ENCODE data around the gene TOP2B.

- TF ChIP-seq EZH2 (IDR thresholded peaks at IDR 0.05; ENCODE audit: low read depth, unreplicated experiment), result no peak
- TF ChIP-seq CTCF (conservative IDR thresholded peaks at IDR 0.05; ENCODE audit: low read depth in 2 of 2), result no peak
- no peak for TF ChIP-seq NANOG (IDR thresholded peaks at IDR 0.05; ENCODE audit: borderline replicate concordance)
- TF ChIP-seq, protein P1, sequence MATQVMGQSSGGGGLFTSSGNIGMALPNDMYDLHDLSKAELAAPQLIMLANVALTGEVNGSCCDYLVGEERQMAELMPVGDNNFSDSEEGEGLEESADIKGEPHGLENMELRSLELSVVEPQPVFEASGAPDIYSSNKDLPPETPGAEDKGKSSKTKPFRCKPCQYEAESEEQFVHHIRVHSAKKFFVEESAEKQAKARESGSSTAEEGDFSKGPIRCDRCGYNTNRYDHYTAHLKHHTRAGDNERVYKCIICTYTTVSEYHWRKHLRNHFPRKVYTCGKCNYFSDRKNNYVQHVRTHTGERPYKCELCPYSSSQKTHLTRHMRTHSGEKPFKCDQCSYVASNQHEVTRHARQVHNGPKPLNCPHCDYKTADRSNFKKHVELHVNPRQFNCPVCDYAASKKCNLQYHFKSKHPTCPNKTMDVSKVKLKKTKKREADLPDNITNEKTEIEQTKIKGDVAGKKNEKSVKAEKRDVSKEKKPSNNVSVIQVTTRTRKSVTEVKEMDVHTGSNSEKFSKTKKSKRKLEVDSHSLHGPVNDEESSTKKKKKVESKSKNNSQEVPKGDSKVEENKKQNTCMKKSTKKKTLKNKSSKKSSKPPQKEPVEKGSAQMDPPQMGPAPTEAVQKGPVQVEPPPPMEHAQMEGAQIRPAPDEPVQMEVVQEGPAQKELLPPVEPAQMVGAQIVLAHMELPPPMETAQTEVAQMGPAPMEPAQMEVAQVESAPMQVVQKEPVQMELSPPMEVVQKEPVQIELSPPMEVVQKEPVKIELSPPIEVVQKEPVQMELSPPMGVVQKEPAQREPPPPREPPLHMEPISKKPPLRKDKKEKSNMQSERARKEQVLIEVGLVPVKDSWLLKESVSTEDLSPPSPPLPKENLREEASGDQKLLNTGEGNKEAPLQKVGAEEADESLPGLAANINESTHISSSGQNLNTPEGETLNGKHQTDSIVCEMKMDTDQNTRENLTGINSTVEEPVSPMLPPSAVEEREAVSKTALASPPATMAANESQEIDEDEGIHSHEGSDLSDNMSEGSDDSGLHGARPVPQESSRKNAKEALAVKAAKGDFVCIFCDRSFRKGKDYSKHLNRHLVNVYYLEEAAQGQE (IDR thresholded peaks at IDR 0.05; ENCODE audit: unreplicated experiment), result no peak
- no peak for TF ChIP-seq POLR2AphosphoS5 (IDR thresholded peaks at IDR 0.05; ENCODE audit: low read depth)
- no peak for TF ChIP-seq JUNB (IDR thresholded peaks at IDR 0.05; ENCODE audit: unreplicated experiment)
- TF ChIP-seq CREB1 (CRISPR knock-in tag; IDR thresholded peaks at IDR 0.05; ENCODE audit: low read depth), result no peak
- no peak for TF ChIP-seq ZNF331 (CRISPR knock-in tag; IDR thresholded peaks at IDR 0.05; ENCODE audit: low read depth)
- TF ChIP-seq ZNF114 (CRISPR knock-in tag; IDR thresholded peaks at IDR 0.05), result no peak
- no peak for TF ChIP-seq EZH2phosphoT487 (IDR thresholded peaks at IDR 0.05; ENCODE audit: unreplicated experiment)
- no peak for TF ChIP-seq STAT1 (IDR thresholded peaks at IDR 0.05; ENCODE audit: unreplicated experiment)
- no peak for TF ChIP-seq ETS1 (IDR thresholded peaks at IDR 0.05)
Observed at GRCh38 chr3:25554376-25554775, 110.3 kb downstream of the TOP2B start.

All from GM23338 (cell line).